ENCODE data around the gene TRIP6. TPM values are rescaled to one million over a fixed set of nuclear protein-coding genes. Genes with fewer than 3 reads are reported as not detected.
"Not testable (repeated sequence)": the region's sequence is repeated elsewhere in the genome, so short reads cannot be mapped to it uniquely, and the experiment has no call there.

Gene TRIP6
- total RNA-seq, 3 donors from 2014 or later (not counting 1 experiment from before 2014, with no cell fraction given): 1.1 to 3.5 (median 1.5) TPM

DNA sequence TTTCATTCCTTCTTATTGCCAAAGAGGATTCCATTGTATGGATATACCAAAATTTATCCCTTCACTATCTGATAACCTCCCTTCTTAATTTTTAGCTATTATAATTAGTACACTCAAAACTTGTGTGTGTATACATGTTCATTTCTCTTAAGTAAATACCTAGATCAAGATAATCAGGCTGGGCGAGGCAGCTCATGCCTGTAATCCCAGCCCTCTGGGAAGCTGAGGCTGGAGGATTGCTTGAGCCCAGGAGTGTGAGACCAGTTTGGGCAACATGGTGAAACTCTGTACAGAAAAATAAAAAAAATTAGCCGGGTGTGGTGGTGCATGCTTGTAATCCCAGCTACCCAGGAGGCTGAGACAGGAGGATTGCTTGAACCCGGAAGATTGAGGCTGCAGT is 44.3 kb downstream of the TRIP6 start:
- intact Hi-C loops (cut with micrococcal nuclease): no loop called here

DNA sequence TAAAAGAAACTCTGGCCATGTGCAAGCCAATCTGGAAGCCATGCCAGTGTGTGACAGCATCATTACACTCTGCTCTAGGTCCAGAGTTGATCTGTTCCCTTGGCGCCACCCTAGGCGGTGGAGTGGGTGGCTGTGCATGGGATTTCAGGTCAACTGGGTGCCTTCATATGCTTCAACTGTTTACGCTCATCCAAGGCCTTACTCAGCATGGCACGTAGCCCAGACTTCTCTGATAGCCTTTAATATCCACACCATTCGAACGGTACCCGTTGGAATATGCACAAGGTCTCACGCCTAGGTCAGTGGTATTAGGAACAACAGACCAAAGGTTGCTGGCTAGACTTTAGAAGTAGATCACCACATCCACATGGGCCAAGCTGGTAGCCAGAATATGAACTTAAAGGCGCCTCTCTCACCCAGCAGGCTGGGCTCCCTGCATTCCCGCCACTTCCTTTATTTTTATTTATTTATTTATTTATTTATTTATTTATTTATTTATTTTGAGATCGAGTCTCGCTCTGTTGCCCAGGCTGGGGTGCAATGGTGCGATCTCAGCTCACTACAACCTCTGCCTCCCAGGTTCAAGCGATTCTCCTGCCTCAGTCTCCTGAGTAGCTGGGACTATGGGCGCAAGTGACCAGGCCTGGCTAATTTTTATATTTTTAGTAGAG is 47.2 kb downstream of the TRIP6 start:
- Mint-ChIP-seq H3K27ac (no peak overlapping the region), H3K36me3 (no peaks in the 10 kb centered on the region), H3K4me1 (no peaks in the 10 kb centered on the region), H3K9me3 (no peaks in the 10 kb centered on the region), H3K27me3 (ENCODE audit: low read depth in 2 of 2) (peaks cover 0 to 17% of the 10 kb centered on the region in 2 donors), H3K4me3 (no peak overlapping the region)
- Histone ChIP-seq H3K36me3 (ENCODE audit: control insufficient read depth, insufficient read depth, low read length) (no peaks in the 10 kb centered on the region), H3K4me3 (ENCODE audit: low read length) (no peak overlapping the region), H3K9me3 (ENCODE audit: control insufficient read depth, insufficient read depth, low read length) (no peaks in the 10 kb centered on the region), H3K27me3 (ENCODE audit: control insufficient read depth, insufficient read depth, low read length) (no peaks in the 10 kb centered on the region), H3K27ac (ENCODE audit: low read length) (no peak overlapping the region), H3K4me1 (ENCODE audit: control insufficient read depth, insufficient read depth, low read length) (no peaks in the 10 kb centered on the region)
- intact Hi-C loops (cut with micrococcal nuclease): no loop called here
- no peak for ATAC-seq
- TF ChIP-seq, protein P1, sequence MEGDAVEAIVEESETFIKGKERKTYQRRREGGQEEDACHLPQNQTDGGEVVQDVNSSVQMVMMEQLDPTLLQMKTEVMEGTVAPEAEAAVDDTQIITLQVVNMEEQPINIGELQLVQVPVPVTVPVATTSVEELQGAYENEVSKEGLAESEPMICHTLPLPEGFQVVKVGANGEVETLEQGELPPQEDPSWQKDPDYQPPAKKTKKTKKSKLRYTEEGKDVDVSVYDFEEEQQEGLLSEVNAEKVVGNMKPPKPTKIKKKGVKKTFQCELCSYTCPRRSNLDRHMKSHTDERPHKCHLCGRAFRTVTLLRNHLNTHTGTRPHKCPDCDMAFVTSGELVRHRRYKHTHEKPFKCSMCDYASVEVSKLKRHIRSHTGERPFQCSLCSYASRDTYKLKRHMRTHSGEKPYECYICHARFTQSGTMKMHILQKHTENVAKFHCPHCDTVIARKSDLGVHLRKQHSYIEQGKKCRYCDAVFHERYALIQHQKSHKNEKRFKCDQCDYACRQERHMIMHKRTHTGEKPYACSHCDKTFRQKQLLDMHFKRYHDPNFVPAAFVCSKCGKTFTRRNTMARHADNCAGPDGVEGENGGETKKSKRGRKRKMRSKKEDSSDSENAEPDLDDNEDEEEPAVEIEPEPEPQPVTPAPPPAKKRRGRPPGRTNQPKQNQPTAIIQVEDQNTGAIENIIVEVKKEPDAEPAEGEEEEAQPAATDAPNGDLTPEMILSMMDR (IDR thresholded peaks at IDR 0.05): no peak
- 86% methylated on average over 12 of the region's 15 CpGs for WGBS (ENCODE audit: insufficient coverage)
- no peak for DNase-seq

More for the DNA sequence above, 44.3 kb downstream of the TRIP6 start:
- TF ChIP-seq, protein P1 (IDR thresholded peaks at IDR 0.05): no peak
- no peak for DNase-seq
- Histone ChIP-seq H3K36me3 (ENCODE audit: control insufficient read depth, insufficient read depth, low read length) (no peaks in the 10 kb centered on the region), H3K4me1 (ENCODE audit: control insufficient read depth, insufficient read depth, low read length) (no peaks in the 10 kb centered on the region), H3K27ac (ENCODE audit: low read length) (no peak overlapping the region), H3K9me3 (ENCODE audit: control insufficient read depth, insufficient read depth, low read length) (no peaks in the 10 kb centered on the region), H3K27me3 (ENCODE audit: control insufficient read depth, insufficient read depth, low read length) (no peaks in the 10 kb centered on the region), H3K4me3 (ENCODE audit: low read length) (no peak overlapping the region)
- ATAC-seq: no peak
- Mint-ChIP-seq H3K27ac (no peak overlapping the region), H3K4me3 (no peak overlapping the region), H3K36me3 (no peaks in the 10 kb centered on the region), H3K4me1 (no peaks in the 10 kb centered on the region), H3K9me3 (no peaks in the 10 kb centered on the region), H3K27me3 (ENCODE audit: low read depth in 2 of 2) (peaks cover 0 to 14% of the 10 kb centered on the region in 2 donors)
- 97% methylated on average over 3 of the region's 3 CpGs for WGBS (ENCODE audit: insufficient coverage)

DNA sequence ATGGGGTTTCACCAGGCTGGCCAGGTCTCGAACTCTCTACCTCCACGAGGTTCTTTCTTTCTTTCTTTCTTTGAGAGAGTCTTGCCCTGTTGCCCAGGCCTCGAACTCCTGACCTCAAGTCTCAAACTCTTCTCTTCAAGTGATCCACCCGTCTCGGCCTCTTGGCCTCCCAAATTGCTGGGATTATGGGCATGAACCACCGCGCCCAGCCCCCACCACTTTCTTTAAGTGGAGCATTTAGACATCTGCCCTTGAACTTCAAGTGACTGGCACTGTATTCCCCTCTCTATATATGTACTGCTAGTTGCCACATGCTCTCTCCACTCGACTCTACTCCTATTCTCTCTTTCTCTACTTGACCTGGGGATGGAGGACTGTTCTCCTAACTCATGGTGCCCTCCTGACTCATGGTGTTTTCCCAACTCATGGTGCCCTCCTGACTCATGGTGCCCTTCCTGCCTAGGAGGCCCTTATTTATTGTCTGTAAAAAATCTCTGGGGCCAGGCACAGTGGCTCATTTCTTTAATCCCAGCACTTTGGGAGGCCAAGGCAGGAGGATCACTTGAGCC is 47.8 kb downstream of the TRIP6 start:
- WGBS (ENCODE audit: insufficient coverage): 78% methylated on average over 8 of the region's 8 CpGs

DNA sequence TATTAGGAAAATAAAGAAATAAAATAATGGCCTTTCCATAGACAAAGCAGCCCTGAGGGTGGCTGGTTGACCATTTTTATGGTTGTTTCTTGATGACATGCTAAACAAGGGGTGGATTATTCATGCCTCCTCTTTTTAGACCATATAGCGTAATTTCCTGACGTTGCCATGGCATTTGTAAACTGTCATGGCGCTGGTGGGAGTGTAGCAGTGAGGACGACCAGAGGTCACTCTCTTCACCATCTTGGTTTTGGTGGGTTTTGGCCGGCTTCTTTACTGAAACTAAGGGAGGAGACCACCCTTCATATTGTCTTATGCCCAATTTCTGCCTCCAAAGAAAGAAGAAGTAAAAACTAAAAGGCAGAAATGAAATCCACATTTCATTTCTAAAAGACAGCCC is 52.1 kb downstream of the TRIP6 start:
- ATAC-seq; H3K36me3 ChIP-seq (ENCODE audit: control insufficient read depth, insufficient read depth, low read length); H3K4me3 Mint-ChIP-seq; H3K36me3 Mint-ChIP-seq; DNase-seq; H3K9me3 Mint-ChIP-seq; H3K4me1 Mint-ChIP-seq; H3K27me3 ChIP-seq (ENCODE audit: control insufficient read depth, insufficient read depth, low read length); H3K27ac ChIP-seq (ENCODE audit: low read length); intact Hi-C loops (cut with micrococcal nuclease); H3K9me3 ChIP-seq (ENCODE audit: control insufficient read depth, insufficient read depth, low read length); H3K4me3 ChIP-seq (ENCODE audit: low read length); H3K27ac Mint-ChIP-seq; H3K4me1 ChIP-seq (ENCODE audit: control insufficient read depth, insufficient read depth, low read length): not testable (repeated sequence)
- WGBS (ENCODE audit: insufficient coverage): 96% methylated on average over 4 of the region's 5 CpGs
- H3K27me3 Mint-ChIP-seq (ENCODE audit: low read depth in 2 of 2): peaks cover 22 to 33% of the 10 kb centered on the region in 2 donors

More for the DNA sequence above, 47.8 kb downstream of the TRIP6 start:
- Histone ChIP-seq H3K4me1 (ENCODE audit: control insufficient read depth, insufficient read depth, low read length) (no peaks in the 10 kb centered on the region), H3K27ac (ENCODE audit: low read length) (no peak overlapping the region), H3K36me3 (ENCODE audit: control insufficient read depth, insufficient read depth, low read length) (no peaks in the 10 kb centered on the region), H3K9me3 (ENCODE audit: control insufficient read depth, insufficient read depth, low read length) (no peaks in the 10 kb centered on the region), H3K27me3 (ENCODE audit: control insufficient read depth, insufficient read depth, low read length) (no peaks in the 10 kb centered on the region), H3K4me3 (ENCODE audit: low read length) (no peak overlapping the region)
- Mint-ChIP-seq H3K9me3 (no peaks in the 10 kb centered on the region), H3K27me3 (ENCODE audit: low read depth in 2 of 2) (peaks cover 3 to 17% of the 10 kb centered on the region in 2 donors), H3K4me3 (no peak overlapping the region), H3K36me3 (no peaks in the 10 kb centered on the region), H3K27ac (no peak overlapping the region), H3K4me1 (no peaks in the 10 kb centered on the region)
- intact Hi-C loops (cut with micrococcal nuclease): no loop called here
- TF ChIP-seq, protein P1 (IDR thresholded peaks at IDR 0.05): no peak
- DNase-seq (no peak), ATAC-seq (no peak)

DNA sequence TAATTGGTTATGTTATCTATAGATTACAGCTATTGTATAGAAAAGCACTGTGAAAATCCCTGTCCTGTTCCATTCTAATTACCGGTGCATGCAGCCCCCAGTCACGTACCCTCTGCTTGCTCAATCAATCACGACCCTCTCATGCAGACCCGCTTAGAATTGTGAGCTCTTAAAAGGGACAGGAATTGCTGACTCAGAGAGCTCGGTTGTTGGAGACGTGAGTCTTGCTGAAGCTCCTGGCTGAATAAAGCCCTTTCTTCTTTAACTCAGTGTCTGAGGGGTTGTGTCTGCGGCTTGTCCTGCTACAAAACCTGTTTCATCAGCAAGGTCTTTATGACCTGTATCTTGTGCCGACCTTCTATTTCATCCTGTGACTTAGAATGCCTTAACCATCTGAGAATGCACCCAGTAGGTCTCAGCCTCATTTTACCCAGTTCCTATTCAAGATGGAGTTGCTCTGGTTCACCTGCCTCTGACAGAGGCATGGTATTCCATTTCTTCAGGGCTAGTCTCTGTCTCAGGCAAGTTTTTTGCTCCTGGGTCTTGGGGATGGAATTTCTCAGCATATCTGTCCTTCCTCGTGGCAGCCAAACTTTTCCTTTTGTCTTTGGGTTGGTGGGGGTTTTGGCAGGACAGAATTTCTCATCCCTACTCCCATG is 52.7 kb downstream of the TRIP6 start:
- 85% methylated on average over 8 of the region's 9 CpGs for WGBS (ENCODE audit: insufficient coverage)

More for the DNA sequence above, 52.7 kb downstream of the TRIP6 start:
- DNase-seq; H3K4me1 Mint-ChIP-seq; H3K36me3 ChIP-seq (ENCODE audit: control insufficient read depth, insufficient read depth, low read length); H3K4me3 Mint-ChIP-seq; H3K4me1 ChIP-seq (ENCODE audit: control insufficient read depth, insufficient read depth, low read length); H3K36me3 Mint-ChIP-seq; H3K9me3 ChIP-seq (ENCODE audit: control insufficient read depth, insufficient read depth, low read length); H3K4me3 ChIP-seq (ENCODE audit: low read length); H3K27ac Mint-ChIP-seq; ATAC-seq; H3K27ac ChIP-seq (ENCODE audit: low read length); H3K27me3 ChIP-seq (ENCODE audit: control insufficient read depth, insufficient read depth, low read length); intact Hi-C loops (cut with micrococcal nuclease); H3K9me3 Mint-ChIP-seq: not testable (repeated sequence)
- H3K27me3 Mint-ChIP-seq (ENCODE audit: low read depth in 2 of 2): peaks cover 22 to 33% of the 10 kb centered on the region in 2 donors
